ENCODE measurements around the gene ACTR1A.

The ACTR1A gene

GRCh38 chr10:102432162-102432950, 70.2 kb downstream of the ACTR1A start, which contains the start of gene CUEDC2:
CUEDC2 (minus strand) TSS chr10:102432574; CDS start chr10:102425188, 7,386 bp downstream.
- peak within 1 kb of the TSS; percentile 87 to 94 for H3K4me3 ChIP-seq (replicated peaks in 1 of 2; ENCODE audit: low read depth in 2 of 2, low read length in 2 of 2)
- TF ChIP-seq CTCF (IDR thresholded peaks at IDR 0.05; ENCODE audit: low read depth, low read length), result no peak
- peak; percentile 98 for DNase-seq (ENCODE audit: low read depth in 2 of 2)

GRCh38 chr10:102431452-102432124, 70.9 kb downstream of the ACTR1A start:
- no peak for TF ChIP-seq CTCF (IDR thresholded peaks at IDR 0.05; ENCODE audit: low read depth, low read length)
- DNase-seq (ENCODE audit: low read depth in 2 of 2), result peak; percentile 58 to 59

GRCh38 chr10:102429468-102429867, 73.0 kb downstream of the ACTR1A start:
- no peak for TF ChIP-seq CTCF (IDR thresholded peaks at IDR 0.05; ENCODE audit: low read depth, low read length)
- no peak for DNase-seq (ENCODE audit: low read depth in 2 of 2)
- H3K4me3 ChIP-seq (replicated peaks in 1 of 2; ENCODE audit: low read depth in 2 of 2, low read length in 2 of 2), result no peak overlapping the region

More at GRCh38 chr10:102431452-102432124, 70.9 kb downstream of the ACTR1A start:
- peak overlapping the region; percentile 87 to 94 for H3K4me3 ChIP-seq (replicated peaks in 1 of 2; ENCODE audit: low read depth in 2 of 2, low read length in 2 of 2)
